Activated CD4-positive, CD25-positive, alpha-beta regulatory T cell (primary cell): ENCODE measurements around the gene GTPBP10.

Experiments used
- DNase-seq, 4 experiments: peaks; one replicate each; lab custom pipeline; 2025; lab: John Stamatoyannopoulos, UW

The GTPBP10 gene

DNA sequence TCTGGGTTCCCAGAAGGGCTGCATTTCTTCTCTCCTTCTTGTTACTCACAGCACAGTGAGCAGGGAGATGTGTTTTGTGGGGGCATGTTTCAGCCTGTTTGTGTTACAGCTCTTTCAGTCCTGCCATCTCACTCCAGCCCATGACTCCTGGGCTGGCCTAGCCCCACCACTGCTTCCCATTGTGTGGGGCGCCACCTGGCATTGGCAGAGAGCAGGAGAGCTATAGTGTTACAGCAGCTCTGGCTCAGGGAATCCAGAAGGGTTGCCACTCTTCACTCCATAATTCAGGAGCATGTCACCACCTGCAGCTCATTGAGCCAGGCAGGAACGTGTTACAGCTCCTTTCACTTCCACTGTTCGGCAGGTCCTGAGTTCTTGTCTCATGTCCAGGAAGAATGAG is 86.7 kb downstream of the GTPBP10 start:
- no peak for DNase-seq
